Glomerular visceral epithelial cell (primary cell): ENCODE measurements around the gene TPP2.

Experiments
- DNase-seq: peaks from one replicate; pipeline ENCODE4 v3.0.0-alpha.2; 2016; ENCODE audit errors: extremely low spot score

Gene TPP2

GRCh38 chr13:102693776-102694175 lies 97.0 kb downstream of the TPP2 start:
- DNase-seq, result no peak

GRCh38 chr13:102694937-102695336 lies 98.2 kb downstream of the TPP2 start, which contains the start of gene METTL21C:
Gene METTL21C (minus strand): TSS chr13:102695044. CDS start chr13:102694498, 546 bp downstream.
- DNase-seq, result no peak

- DNase-seq, result no peak
These were observed 99.7 kb downstream of the TPP2 start for GRCh38 chr13:102696465-102696864.

- DNase-seq, result no peak
These were observed 100.5 kb downstream of the TPP2 start for GRCh38 chr13:102697264-102697663.

GRCh38 chr13:102697929-102698648 lies 101.3 kb downstream of the TPP2 start:
- DNase-seq, result no peak

- no peak for DNase-seq
These were observed 101.8 kb downstream of the TPP2 start for GRCh38 chr13:102698649-102698980.

- no peak for DNase-seq
These were observed 102.7 kb downstream of the TPP2 start for GRCh38 chr13:102699504-102699903.

- DNase-seq, result no peak
These were observed 103.6 kb downstream of the TPP2 start for GRCh38 chr13:102700088-102701031.

GRCh38 chr13:102701331-102701730 lies 104.5 kb downstream of the TPP2 start:
- DNase-seq, result no peak

GRCh38 chr13:102702965-102703725 lies 106.4 kb downstream of the TPP2 start:
- DNase-seq, result no peak

- no peak for DNase-seq
These were observed 106.9 kb downstream of the TPP2 start for GRCh38 chr13:102703726-102704035.

GRCh38 chr13:102704238-102705058 lies 107.7 kb downstream of the TPP2 start:
- DNase-seq, result no peak

- DNase-seq, result peak; percentile 90
These were observed 110.7 kb downstream of the TPP2 start for GRCh38 chr13:102707467-102707866.

GRCh38 chr13:102708211-102708610 lies 111.4 kb downstream of the TPP2 start:
- DNase-seq, result no peak

GRCh38 chr13:102708991-102709390 lies 112.2 kb downstream of the TPP2 start:
- DNase-seq, result no peak

GRCh38 chr13:102709536-102709935 lies 112.8 kb downstream of the TPP2 start:
- no peak for DNase-seq

- DNase-seq, result no peak
These were observed 113.5 kb downstream of the TPP2 start for GRCh38 chr13:102710261-102710679.

GRCh38 chr13:102715447-102715846 lies 118.7 kb downstream of the TPP2 start:
- no peak for DNase-seq

GRCh38 chr13:102718746-102719145 lies 122.0 kb downstream of the TPP2 start:
- no peak for DNase-seq

- DNase-seq, result no peak
These were observed 125.0 kb downstream of the TPP2 start for GRCh38 chr13:102721800-102722231.

- peak; percentile 60 for DNase-seq
These were observed 128.1 kb downstream of the TPP2 start for GRCh38 chr13:102724923-102725322.
